ENCODE measurements around the gene FAM43A. TPM values are rescaled to one million over a fixed set of nuclear protein-coding genes. Genes with fewer than 3 reads are reported as not detected.

FAM43A gene
- total RNA-seq, 4 donors from 2014 or later = 20.2 to 33.6 (median 31.9) TPM

GRCh38 chr3:194728986-194729385, 43.3 kb downstream of the FAM43A start:
- 80 to 89% methylated on average over 2 of the region's 2 CpGs for WGBS, 2 donors
- TF ChIP-seq POLR2A (IDR thresholded peaks at IDR 0.05) (no peak), CTCF (IDR thresholded peaks at IDR 0.05) (no peak)
- Histone ChIP-seq H3K4me1 (peaks cover 0 to 7% (median 0%) of the 10 kb centered on the region in 3 donors), H3K9me3 (no peaks in the 10 kb centered on the region), H3K4me3 (no peak overlapping the region), H3K27ac (no peak overlapping the region), H3K36me3 (no peaks in the 10 kb centered on the region), H3K27me3 (no peaks in the 10 kb centered on the region)
- intact Hi-C loops (cut with DNase I) = no loop called here
- DNase-seq = no peak

- H3K4me1 ChIP-seq = peaks cover 0 to 7% (median 0%) of the 10 kb centered on the region in 3 donors
- DNase-seq = no peak
- no peak for TF ChIP-seq POLR2A (IDR thresholded peaks at IDR 0.05)
- TF ChIP-seq CTCF (IDR thresholded peaks at IDR 0.05) = no peak
- no peaks in the 10 kb centered on the region for H3K36me3 ChIP-seq
- no peak overlapping the region for H3K4me3 ChIP-seq
- H3K27ac ChIP-seq = no peak overlapping the region
- WGBS, 2 donors = 37 to 39% methylated on average over 7 to 9 of the region's 10 CpGs
- H3K9me3 ChIP-seq = peaks cover 0 to 9% (median 5%) of the 10 kb centered on the region in 3 donors
- no peaks in the 10 kb centered on the region for H3K27me3 ChIP-seq
- intact Hi-C loops (cut with DNase I) = no loop called here
Measured at GRCh38 chr3:194730365-194730764, 44.7 kb downstream of the FAM43A start.

GRCh38 chr3:194731506-194732073, 45.9 kb downstream of the FAM43A start:
- H3K9me3 ChIP-seq = peaks cover 0 to 10% (median 5%) of the 10 kb centered on the region in 3 donors
- H3K27ac ChIP-seq = no peak overlapping the region
- H3K4me3 ChIP-seq = no peak overlapping the region
- H3K27me3 ChIP-seq = peaks cover 0 to 8% (median 0%) of the 10 kb centered on the region in 4 donors
- WGBS, 2 donors = 93 to 94% methylated on average over 5 of the region's 5 CpGs
- TF ChIP-seq CTCF (IDR thresholded peaks at IDR 0.05) (no peak), POLR2A (IDR thresholded peaks at IDR 0.05) (no peak)
- intact Hi-C loops (cut with DNase I) = no loop called here
- H3K4me1 ChIP-seq = peaks cover 0 to 7% (median 0%) of the 10 kb centered on the region in 3 donors
- H3K36me3 ChIP-seq = no peaks in the 10 kb centered on the region
- DNase-seq = no peak

GRCh38 chr3:194732617-194733016, 46.9 kb downstream of the FAM43A start:
- 78 to 84% methylated on average over 4 of the region's 4 CpGs for WGBS, 2 donors
- no peak for DNase-seq
- Histone ChIP-seq H3K36me3 (no peaks in the 10 kb centered on the region), H3K4me3 (no peak overlapping the region), H3K27me3 (peaks cover 0 to 17% (median 0%) of the 10 kb centered on the region in 4 donors), H3K9me3 (peaks cover 0 to 10% (median 5%) of the 10 kb centered on the region in 3 donors), H3K27ac (no peak overlapping the region), H3K4me1 (peaks cover 0 to 8% (median 0%) of the 10 kb centered on the region in 3 donors)
- intact Hi-C loops (cut with DNase I) = no loop called here
- no peak for TF ChIP-seq POLR2A (IDR thresholded peaks at IDR 0.05)
- TF ChIP-seq CTCF (IDR thresholded peaks at IDR 0.05) = no peak

- intact Hi-C loops (cut with DNase I) = no loop called here
- Histone ChIP-seq H3K27ac (no peak overlapping the region), H3K9me3 (peaks cover 0 to 10% (median 5%) of the 10 kb centered on the region in 3 donors), H3K27me3 (peaks cover 0 to 17% (median 0%) of the 10 kb centered on the region in 4 donors), H3K4me1 (peaks cover 5 to 24% (median 10%) of the 10 kb centered on the region in 3 donors), H3K36me3 (no peaks in the 10 kb centered on the region), H3K4me3 (no peak overlapping the region)
- no peak for DNase-seq
- WGBS, 2 donors = 70% methylated on average over 5 to 6 of the region's 6 CpGs
- no peak for TF ChIP-seq POLR2A (IDR thresholded peaks at IDR 0.05)
- no peak for TF ChIP-seq CTCF (IDR thresholded peaks at IDR 0.05)
Measured at GRCh38 chr3:194736277-194736895, 50.7 kb downstream of the FAM43A start.

Measured in esophagus squamous epithelium (tissue), 5 donors.